Erythroblast (primary cell): ENCODE data around the gene SMURF2.
A peak's percentile ranks its signal among the peaks of the same experiment; 100 is the strongest.

Source experiments
- DNase-seq, 2 experiments: peaks; one replicate each; lab custom pipeline; 2025; lab: John Stamatoyannopoulos, UW
- GATA1 ChIP-seq: IDR thresholded peaks from 2 replicates; pipeline ENCODE4 v1.6.1; 2011; ENCODE audit warnings: low read depth, mild to moderate bottlenecking, control low read depth, low read length, moderate library complexity
- POLR2A ChIP-seq: IDR thresholded peaks from 2 replicates; pipeline ENCODE4 v1.6.1; 2011; ENCODE audit warnings: mild to moderate bottlenecking, low read length

Gene SMURF2

GRCh38 chr17:64661976-64662773 is at the start of gene SMURF2:
SMURF2 (minus strand) TSS chr17:64662307; CDS start chr17:64661880, 427 bp downstream.
- TF ChIP-seq POLR2A (peak; percentile 25), GATA1 (no peak)
- DNase-seq, result peak; percentile 72 to 81

DNA sequence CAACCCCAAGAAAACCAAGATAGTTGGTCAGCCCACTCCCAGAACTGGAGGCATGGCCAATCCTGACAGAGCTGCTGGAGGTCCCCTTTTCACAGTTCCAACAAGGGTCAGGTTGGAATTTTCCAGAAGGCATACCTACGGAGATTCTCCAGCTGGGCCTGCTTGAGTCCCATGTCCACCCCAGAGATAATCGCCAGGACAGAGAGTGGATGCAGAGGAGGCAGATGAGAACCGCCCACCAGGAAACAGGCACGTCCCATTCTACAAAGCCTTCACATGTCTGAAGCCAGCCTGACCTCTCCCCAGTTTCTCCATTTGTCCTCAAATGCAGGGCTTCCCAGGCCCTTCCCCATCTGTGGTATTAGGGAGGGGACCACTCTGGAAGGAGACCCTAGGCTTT is 47.4 kb upstream of the SMURF2 start:
- DNase-seq, result no peak
- TF ChIP-seq POLR2A, result no peak
- TF ChIP-seq GATA1, result no peak

DNA sequence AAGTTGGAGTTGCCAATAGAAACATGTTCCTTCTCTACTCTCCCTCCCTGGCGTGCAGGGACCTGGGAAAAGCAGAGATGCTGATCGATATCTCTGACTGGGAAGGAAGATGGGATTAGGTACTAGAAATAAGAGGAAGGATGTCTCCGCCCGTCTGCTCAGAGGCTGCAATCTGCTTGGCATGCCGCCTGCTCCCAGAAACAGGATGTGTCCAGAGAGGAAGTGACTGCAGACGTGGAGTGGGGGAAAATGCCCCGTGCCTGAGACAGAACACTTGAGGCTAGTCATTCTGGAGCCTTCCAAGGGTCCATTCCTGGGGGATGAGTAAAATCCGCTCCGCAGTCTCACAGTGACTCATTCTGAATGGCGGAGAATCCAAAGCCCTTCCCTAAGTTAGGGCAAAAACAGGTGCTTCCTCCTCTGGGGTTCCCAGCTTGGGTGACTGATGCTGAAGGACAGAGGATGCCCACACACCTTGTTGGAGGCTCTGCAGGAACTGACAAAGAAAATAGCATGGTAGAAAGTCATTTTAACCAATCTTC is 45.0 kb upstream of the SMURF2 start:
- no peak for DNase-seq
- no peak for TF ChIP-seq POLR2A
- TF ChIP-seq GATA1, result no peak

- DNase-seq, result no peak
- no peak for TF ChIP-seq GATA1
- no peak for TF ChIP-seq POLR2A
Observed at GRCh38 chr17:64706224-64707049, 44.3 kb upstream of the SMURF2 start.

DNA sequence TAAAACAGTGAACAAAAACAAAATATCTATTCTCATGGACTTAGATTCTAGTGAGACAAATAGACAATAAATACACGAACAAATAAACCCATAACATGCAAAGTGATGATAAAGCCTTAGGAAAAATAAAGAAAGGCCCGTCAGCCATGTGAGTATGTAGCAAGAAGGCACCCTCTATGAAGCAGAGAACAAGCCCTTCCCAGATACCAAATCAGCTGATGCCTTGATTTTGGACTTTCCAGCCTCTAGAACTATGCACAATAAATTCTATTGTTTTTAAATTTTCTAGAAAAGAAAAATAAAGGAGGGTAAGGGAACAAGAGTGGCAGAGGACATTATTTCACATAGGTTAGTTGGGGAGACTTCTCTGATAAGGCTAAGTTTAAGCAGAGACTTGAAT is 40.7 kb upstream of the SMURF2 start:
- TF ChIP-seq POLR2A (no peak), GATA1 (no peak)
- no peak for DNase-seq

DNA sequence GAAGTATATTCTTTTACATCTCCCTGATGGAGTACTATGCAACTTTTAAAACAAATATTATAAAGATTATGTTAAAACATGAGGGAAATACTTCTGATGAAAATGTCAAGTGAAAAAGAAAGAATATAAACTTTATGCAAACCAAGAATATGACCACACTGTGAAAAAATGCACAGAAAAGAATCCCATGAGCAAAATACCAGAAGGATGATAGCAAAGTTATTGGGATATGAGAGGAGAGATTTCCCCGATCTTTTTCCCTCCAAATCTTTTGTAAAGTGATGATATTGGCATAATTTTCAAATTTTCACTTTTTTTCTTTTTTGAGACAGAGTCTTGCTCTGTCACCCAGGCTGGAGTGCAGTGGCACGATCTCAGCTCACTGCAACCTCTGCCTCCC is 36.6 kb upstream of the SMURF2 start:
- TF ChIP-seq POLR2A, result no peak
- TF ChIP-seq GATA1, result no peak
- no peak for DNase-seq

DNA sequence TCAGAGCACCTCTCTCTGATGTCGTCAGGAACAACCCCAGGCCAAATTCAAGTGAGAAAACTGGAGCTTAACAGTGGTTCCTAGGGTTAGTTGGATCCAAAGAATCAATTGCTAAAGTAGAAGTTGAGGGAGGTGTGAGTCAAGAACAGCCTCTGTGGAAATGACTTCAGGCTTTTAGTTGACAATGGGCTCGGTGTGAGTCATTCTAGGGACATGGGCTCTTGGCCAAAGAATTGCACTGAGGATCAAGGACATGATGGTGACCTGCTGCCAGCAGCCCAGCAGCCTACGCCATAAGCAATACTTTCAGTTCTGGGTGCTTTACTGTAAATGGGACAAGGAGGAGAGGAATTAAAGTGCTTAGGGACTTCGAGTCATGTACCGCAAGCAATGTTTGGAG is 32.1 kb upstream of the SMURF2 start:
- peak in 1 of 2 experiments; percentile 7 for DNase-seq
- TF ChIP-seq GATA1 (no peak), POLR2A (no peak)

DNA sequence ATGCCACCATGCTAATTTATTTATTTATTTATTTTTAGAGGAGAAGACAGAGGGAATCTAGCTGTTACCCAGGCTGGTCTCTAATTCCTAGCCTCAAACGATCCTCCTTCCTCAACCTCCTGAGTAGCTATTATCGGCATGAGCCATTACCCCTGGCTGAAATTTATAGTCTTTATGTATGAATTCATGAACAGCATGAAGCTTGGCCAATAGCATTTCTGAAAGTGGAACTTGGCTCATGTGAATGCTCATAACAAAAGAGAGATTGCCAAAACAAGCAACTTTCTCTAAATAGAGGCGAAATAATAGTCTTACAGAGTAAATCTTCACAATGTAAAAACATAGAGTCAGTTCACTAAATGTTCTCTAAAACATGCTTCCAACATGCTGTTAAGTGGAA is 30.1 kb upstream of the SMURF2 start:
- DNase-seq, result no peak
- no peak for TF ChIP-seq POLR2A
- no peak for TF ChIP-seq GATA1

GRCh38 chr17:64689106-64689505 is 27.0 kb upstream of the SMURF2 start:
- DNase-seq, result no peak
- no peak for TF ChIP-seq POLR2A
- no peak for TF ChIP-seq GATA1

- no peak for DNase-seq
- TF ChIP-seq GATA1 (no peak), POLR2A (no peak)
Observed at GRCh38 chr17:64688481-64688880, 26.4 kb upstream of the SMURF2 start.

DNA sequence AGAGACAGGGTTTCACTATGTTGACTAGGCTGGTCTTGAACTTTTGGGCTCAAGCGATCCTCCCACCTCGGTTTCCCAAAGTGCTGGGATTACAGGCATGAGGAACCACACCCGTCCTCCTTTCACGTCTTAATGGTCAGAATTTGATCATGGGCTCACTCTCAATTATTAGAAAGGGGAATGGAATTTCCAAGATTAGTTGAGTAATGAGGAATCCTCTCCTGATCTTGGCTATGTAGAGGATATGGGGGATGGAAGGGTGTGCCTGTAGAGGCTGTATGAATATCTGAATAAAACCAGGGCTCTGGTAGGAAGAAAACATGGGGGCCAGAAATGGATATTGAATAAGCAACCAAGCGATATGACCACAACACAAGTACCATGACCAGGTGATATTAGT is 25.9 kb upstream of the SMURF2 start:
- TF ChIP-seq POLR2A, result no peak
- TF ChIP-seq GATA1, result no peak
- DNase-seq, result no peak

GRCh38 chr17:64687376-64687775 is 25.3 kb upstream of the SMURF2 start:
- DNase-seq, result no peak
- TF ChIP-seq POLR2A (no peak), GATA1 (no peak)

DNA sequence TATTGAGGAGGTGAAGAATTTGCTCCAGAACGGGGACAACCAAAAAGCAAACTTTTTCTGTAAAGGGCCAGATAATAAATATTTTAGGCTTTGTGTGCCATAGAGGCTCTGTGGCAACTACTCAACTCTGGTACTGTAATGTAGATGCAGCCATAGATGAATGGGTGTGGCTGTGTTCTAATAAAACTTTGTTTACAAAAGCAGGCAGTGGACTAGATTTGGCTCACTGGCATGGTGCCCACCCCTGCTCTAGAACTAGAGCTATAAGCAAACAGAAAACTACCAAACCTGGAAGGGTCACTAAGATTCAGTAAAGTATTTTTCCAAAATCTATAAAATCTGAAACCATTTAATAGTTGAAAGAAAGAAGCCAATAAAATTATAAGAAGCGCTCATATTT is 24.6 kb upstream of the SMURF2 start:
- no peak for DNase-seq
- no peak for TF ChIP-seq GATA1
- no peak for TF ChIP-seq POLR2A

DNA sequence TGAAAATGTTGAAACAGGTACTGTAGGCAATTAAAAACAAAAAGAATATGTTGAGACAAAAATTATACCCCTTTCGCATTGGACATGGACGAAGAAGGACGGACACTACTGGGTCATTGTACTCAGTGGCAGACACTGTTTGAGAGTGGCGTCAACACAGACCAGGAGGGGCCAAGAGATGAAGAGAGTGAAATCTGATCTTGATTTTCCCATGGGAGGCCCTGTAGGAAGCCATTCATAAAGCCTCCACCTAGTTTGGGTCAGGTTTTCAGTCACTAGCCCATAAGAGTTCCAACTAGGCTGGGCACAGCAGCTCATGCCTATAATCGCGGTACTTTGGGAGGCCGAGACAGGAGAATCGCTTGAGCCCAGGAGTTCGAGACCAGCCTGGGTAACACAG is 23.6 kb upstream of the SMURF2 start:
- no peak for DNase-seq
- TF ChIP-seq GATA1, result no peak
- TF ChIP-seq POLR2A, result no peak
